CD14-positive monocyte (primary cell): ENCODE measurements around the gene PLG. TPM values are rescaled to one million over a fixed set of nuclear protein-coding genes. Genes with fewer than 3 reads are reported as not detected.

Source experiments
- DNase-seq, 3 donors: peaks; one replicate each; pipeline ENCODE4 v3.0.0-alpha.2; 2011 to 2022
- H2AFZ ChIP-seq: 2 replicates; pipeline ENCODE4 v1.6.0; 2012; ENCODE audit warnings: mild to moderate bottlenecking, low read depth, low read length, inconsistent platforms; ENCODE audit not compliant: insufficient read depth, poor library complexity, severe bottlenecking
- H3K27ac ChIP-seq, 2 donors: 1 replicate in 1 of 2; 2 replicates in 1 of 2; pipeline ENCODE4 v1.5.1; 2012 to 2013; ENCODE audit warnings: low read length in 2 of 2, control low read depth in 1 of 2, inconsistent platforms in 1 of 2, low read depth in 1 of 2, mild to moderate bottlenecking in 1 of 2
- H3K27me3 ChIP-seq, 2 donors: one replicate each; pipeline versions ENCODE4 v1.6.0 to v1.6.1; 2011 to 2013; ENCODE audit warnings: low read length in 2 of 2; ENCODE audit not compliant: control insufficient read depth in 2 of 2, insufficient read depth in 2 of 2
- H3K36me3 ChIP-seq, 2 donors: replicated peaks in 1 of 2; 1 replicate in 1 of 2; 2 replicates in 1 of 2; pipeline versions ENCODE4 v1.5.1 to v1.6.1; 2012 to 2013; ENCODE audit warnings: low read length in 2 of 2, control low read depth in 1 of 2, inconsistent platforms in 1 of 2, mild to moderate bottlenecking in 1 of 2; ENCODE audit not compliant: insufficient read depth in 2 of 2, control insufficient read depth in 1 of 2
- H3K4me1 ChIP-seq, 2 donors: 1 replicate in 1 of 2; 2 replicates in 1 of 2; pipeline versions ENCODE4 v1.5.1 to v1.6.1; 2012 to 2013; ENCODE audit warnings: low read length in 2 of 2, control low read depth in 1 of 2, inconsistent platforms in 1 of 2, mild to moderate bottlenecking in 1 of 2, moderate library complexity in 1 of 2; ENCODE audit not compliant: insufficient read depth in 2 of 2, control insufficient read depth in 1 of 2
- H3K4me2 ChIP-seq: replicated peaks from 2 replicates; pipeline ENCODE3; 2012; ENCODE audit warnings: low read length, moderate library complexity, mild to moderate bottlenecking; ENCODE audit not compliant: poor library complexity, severe bottlenecking; ENCODE audit errors: extremely low read depth
- H3K4me3 ChIP-seq, 3 experiments: fragments of 200-600 bp in 1 of 3; sonication (generic) in 1 of 3; replicated peaks in 1 of 3; 1 replicate in 2 of 3; 2 replicates in 1 of 3; pipeline ENCODE4 v1.5.1; 2011 to 2013; ENCODE audit warnings: low read length in 3 of 3, mild to moderate bottlenecking in 3 of 3, control low read depth in 2 of 3, low read depth in 2 of 3, inconsistent platforms in 1 of 3, moderate library complexity in 1 of 3
- H3K79me2 ChIP-seq: 2 replicates; pipeline ENCODE4 v1.6.0; 2012; ENCODE audit warnings: mild to moderate bottlenecking, control low read depth, inconsistent platforms, low read length, moderate library complexity; ENCODE audit not compliant: insufficient read depth
- H3K9ac ChIP-seq: 2 replicates; pipeline ENCODE4 v1.6.0; 2017; ENCODE audit warnings: low read length, mild to moderate bottlenecking; ENCODE audit not compliant: insufficient read depth, poor library complexity, severe bottlenecking
- H3K9me3 ChIP-seq, 2 donors: replicated peaks in 1 of 2; 1 replicate in 1 of 2; 2 replicates in 1 of 2; pipeline versions ENCODE4 v1.5.1 to v1.6.1; 2012 to 2013; ENCODE audit warnings: low read length in 2 of 2, control low read depth in 1 of 2; ENCODE audit not compliant: control insufficient read depth in 1 of 2, insufficient read depth in 1 of 2
- H4K20me1 ChIP-seq: 2 replicates; pipeline ENCODE4 v1.6.0; 2012; ENCODE audit warnings: mild to moderate bottlenecking, low read length, control low read depth, moderate library complexity; ENCODE audit not compliant: insufficient read depth
- H3K27ac Mint-ChIP-seq, 7 donors: one replicate each; pipeline ENCODE4 v1.8.0; 2020; ENCODE audit warnings: mild to moderate bottlenecking in 7 of 7, mixed read lengths in 7 of 7, moderate library complexity in 6 of 7, inconsistent platforms in 2 of 7
- H3K27me3 Mint-ChIP-seq, 3 donors: one replicate each; pipeline ENCODE4 v1.8.0; 2021 to 2022; ENCODE audit warnings: low read depth in 3 of 3, mild to moderate bottlenecking in 3 of 3, mixed read lengths in 3 of 3, moderate library complexity in 3 of 3, inconsistent platforms in 1 of 3
- H3K36me3 Mint-ChIP-seq, 2 donors: one replicate each; pipeline ENCODE4 v1.8.0; 2020; ENCODE audit warnings: mixed read lengths in 2 of 2, inconsistent platforms in 1 of 2, mild to moderate bottlenecking in 1 of 2
- H3K4me1 Mint-ChIP-seq: one replicate; pipeline ENCODE4 v1.8.0; 2020; ENCODE audit warnings: mild to moderate bottlenecking, mixed read lengths
- H3K4me3 Mint-ChIP-seq, 2 donors: one replicate each; pipeline ENCODE4 v1.8.0; 2020; ENCODE audit warnings: mild to moderate bottlenecking in 2 of 2, mixed read lengths in 2 of 2, moderate library complexity in 1 of 2
- H3K9me3 Mint-ChIP-seq, 7 donors: one replicate each; pipeline ENCODE4 v1.8.0; 2020 to 2022; ENCODE audit warnings: mixed read lengths in 7 of 7, mild to moderate bottlenecking in 6 of 7, moderate library complexity in 6 of 7, inconsistent platforms in 2 of 7
- CTCF ChIP-seq: fragments of 200-600 bp; IDR thresholded peaks from one replicate; pipeline ENCODE4 v1.8.0; 2022; ENCODE audit warnings: antibody characterized with exemption, mild to moderate bottlenecking
- WGBS: methylation state at CpG from one replicate; pipeline ENCODE4 v1.1.5; 2013; ENCODE audit warnings: missing lambda C conversion rate; ENCODE audit not compliant: insufficient coverage; 5-methylcytosine and 5-hydroxymethylcytosine counted together
- intact Hi-C, 2 donors: fragments of 100-400 bp; cut with micrococcal nuclease; formaldehyde crosslinking; loops; one replicate each; pipeline versions ENCODE4 v1.15.0 to v1.15.1; 2023
- polyA plus RNA-seq, 3 donors: library from polyadenylated mRNA; depleted of rRNA in 1 of 3; unstranded in 2 of 3; stranded (reverse) in 1 of 3; fragments of 300-500 nt in 2 of 3; fragments of >200 nt in 1 of 3; fragmentation: Illumina TruSeq in 2 of 3; gene quantifications; 1 replicate in 2 of 3; 2 replicates in 1 of 3; pipeline ENCODE4 v1.2.3, GENCODE V29; 2012 to 2021

Gene PLG
- polyA plus RNA-seq, 3 donors: not detected

GRCh38 chr6:160730911-160731310 is 28.9 kb downstream of the PLG start:
- intact Hi-C loops: no loop called here
- DNase-seq: no peak
- no peak for TF ChIP-seq CTCF
- Histone ChIP-seq H3K36me3 (no peaks in the 10 kb centered on the region), H3K9me3 (no peaks in the 10 kb centered on the region), H3K4me2 (no peak overlapping the region), H4K20me1 (no peaks in the 10 kb centered on the region), H3K4me1 (no peaks in the 10 kb centered on the region), H3K79me2 (no peaks in the 10 kb centered on the region), H3K4me3 (no peak overlapping the region), H3K27me3 (no peaks in the 10 kb centered on the region), H3K27ac (no peak overlapping the region), H2AFZ (no peak overlapping the region), H3K9ac (no peak overlapping the region)
- H3K9me3 Mint-ChIP-seq: peaks cover 0 to 2% (median 0%) of the 10 kb centered on the region in 7 donors
- no peak overlapping the region for H3K4me3 Mint-ChIP-seq
- H3K4me1 Mint-ChIP-seq: no peaks in the 10 kb centered on the region
- 56% methylated on average over 6 of the region's 6 CpGs for WGBS
- no peak overlapping the region for H3K27ac Mint-ChIP-seq
- peaks cover 0 to 2% (median 0%) of the 10 kb centered on the region in 3 donors for H3K27me3 Mint-ChIP-seq
- H3K36me3 Mint-ChIP-seq: no peaks in the 10 kb centered on the region

- Histone ChIP-seq H3K4me1 (no peaks in the 10 kb centered on the region), H3K36me3 (no peaks in the 10 kb centered on the region), H3K27me3 (no peaks in the 10 kb centered on the region), H3K4me2 (no peak overlapping the region), H3K79me2 (no peaks in the 10 kb centered on the region), H3K4me3 (no peak overlapping the region), H2AFZ (no peak overlapping the region), H3K9me3 (no peaks in the 10 kb centered on the region), H3K9ac (no peak overlapping the region), H3K27ac (no peak overlapping the region), H4K20me1 (no peaks in the 10 kb centered on the region)
- Mint-ChIP-seq H3K4me3 (no peak overlapping the region), H3K4me1 (no peaks in the 10 kb centered on the region), H3K27me3 (peaks cover 0 to 2% (median 1%) of the 10 kb centered on the region in 3 donors), H3K27ac (no peak overlapping the region), H3K9me3 (peaks cover 0 to 2% (median 0%) of the 10 kb centered on the region in 7 donors), H3K36me3 (no peaks in the 10 kb centered on the region)
- peak; percentile 48 for TF ChIP-seq CTCF
- DNase-seq: no peak
- WGBS: 3% methylated on average over 3 of the region's 8 CpGs
- intact Hi-C loops: no loop called here
Observed at GRCh38 chr6:160733050-160733646, 31.1 kb downstream of the PLG start.
